HG03432 (cell line): Measurements from ENCODE around the gene ZDHHC11.
"Not testable (repeated sequence)": the region's sequence is repeated elsewhere in the genome, so short reads cannot be mapped to it uniquely, and the experiment has no call there.

Source experiments
- ATAC-seq: cut with Tn5 transposase; IDR thresholded peaks from one replicate; pipeline ENCODE4 v1.9.1; 2021; ENCODE audit warnings: mild to moderate bottlenecking, moderate library complexity; ENCODE audit not compliant: unreplicated experiment

Gene ZDHHC11

DNA sequence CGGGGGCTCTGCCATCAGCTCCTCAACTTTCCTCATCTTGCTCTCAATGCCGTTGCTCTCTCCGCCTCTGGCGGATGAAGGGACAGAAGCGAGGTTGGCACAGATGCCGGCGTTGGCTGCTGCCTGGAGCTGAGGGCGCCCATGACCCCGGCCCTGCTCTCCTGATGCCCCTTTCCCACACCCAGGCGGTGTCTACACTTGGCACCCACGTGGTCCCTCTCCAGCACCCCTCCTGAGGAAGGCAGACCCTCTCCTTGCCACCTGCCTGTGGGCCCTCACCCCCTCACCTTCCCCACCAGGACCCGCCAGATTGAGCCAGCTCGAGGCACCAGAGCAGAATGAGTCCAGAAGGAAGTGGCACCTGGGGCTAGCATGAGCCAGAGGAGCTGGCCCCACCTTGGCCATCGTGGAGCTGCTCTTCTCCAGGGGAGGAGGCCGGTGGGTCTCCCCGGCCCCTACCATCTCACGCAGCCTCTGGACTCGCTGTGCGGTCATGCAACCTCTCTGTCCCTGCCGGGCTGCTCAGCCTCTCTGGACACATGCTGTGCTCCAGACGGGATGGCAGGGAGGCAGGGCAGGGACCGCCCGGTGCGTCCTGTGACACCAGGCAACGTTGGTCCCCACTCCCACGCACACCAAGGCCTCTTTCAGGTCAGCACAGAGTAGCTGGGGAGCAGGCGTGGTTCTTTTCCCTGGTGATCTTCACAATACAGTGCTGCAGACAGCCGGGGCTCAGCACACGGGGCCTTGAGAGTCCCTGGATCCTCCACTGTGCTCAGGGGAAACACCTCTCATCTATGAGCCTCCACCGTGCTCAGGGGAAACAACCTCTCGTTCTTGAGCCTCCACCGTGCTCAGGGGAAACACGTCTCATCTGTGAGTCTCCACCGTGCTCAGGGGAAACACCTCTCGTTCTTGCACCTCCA lies 4.8 kb downstream of the ZDHHC11 start:
- not testable (repeated sequence) for ATAC-seq

DNA sequence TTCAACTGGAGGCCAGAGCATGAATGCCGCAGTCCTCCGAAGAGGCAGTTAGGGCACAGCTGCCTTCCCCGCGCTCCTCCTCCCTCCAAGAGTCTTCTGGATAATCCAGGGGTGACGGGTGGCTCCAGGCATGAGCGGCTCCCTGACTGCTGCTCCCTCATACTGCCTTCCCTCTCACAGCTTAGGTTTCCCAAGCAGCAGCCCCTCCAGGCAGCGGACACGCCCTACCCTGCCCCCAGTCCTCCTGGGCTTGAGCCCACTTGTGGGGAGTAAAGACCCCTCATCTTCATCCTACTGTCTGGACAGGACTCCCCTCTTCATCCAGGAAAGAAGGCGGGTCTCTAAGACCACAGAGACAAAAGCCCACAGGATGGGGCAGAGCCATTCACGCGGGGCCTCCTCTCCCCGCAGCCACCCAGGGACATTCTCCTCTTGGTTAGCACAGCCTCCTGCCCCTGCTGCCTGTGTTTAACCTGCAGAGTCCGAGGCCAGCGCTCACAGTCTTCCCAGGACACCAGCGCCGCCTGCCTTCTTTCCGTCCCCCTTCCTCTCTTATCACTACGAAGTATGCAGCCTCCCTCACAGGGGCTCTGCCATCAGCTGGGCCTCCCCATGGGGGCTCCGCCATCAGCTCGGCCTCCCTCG lies 5.6 kb downstream of the ZDHHC11 start:
- not testable (repeated sequence) for ATAC-seq

DNA sequence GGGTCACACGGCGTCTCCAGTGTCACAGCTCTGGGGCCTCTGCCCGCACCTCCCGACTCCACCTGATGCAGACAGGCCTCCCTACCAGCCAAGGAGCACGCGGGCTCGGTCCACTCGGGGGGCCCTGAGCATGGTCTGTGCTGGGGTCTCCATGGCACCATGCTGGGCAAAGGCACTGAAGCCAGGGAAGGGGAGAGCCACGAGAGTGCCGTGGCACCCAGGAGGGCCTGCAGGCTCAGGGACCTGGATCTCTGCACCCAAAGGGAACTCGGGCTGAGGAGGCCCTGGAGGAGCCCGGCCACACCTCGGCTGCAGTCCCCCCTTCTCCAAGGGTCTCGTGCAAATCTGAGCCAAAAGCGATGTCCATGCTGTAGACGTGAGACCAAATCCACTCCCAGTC lies 6.4 kb downstream of the ZDHHC11 start:
- not testable (repeated sequence) for ATAC-seq

DNA sequence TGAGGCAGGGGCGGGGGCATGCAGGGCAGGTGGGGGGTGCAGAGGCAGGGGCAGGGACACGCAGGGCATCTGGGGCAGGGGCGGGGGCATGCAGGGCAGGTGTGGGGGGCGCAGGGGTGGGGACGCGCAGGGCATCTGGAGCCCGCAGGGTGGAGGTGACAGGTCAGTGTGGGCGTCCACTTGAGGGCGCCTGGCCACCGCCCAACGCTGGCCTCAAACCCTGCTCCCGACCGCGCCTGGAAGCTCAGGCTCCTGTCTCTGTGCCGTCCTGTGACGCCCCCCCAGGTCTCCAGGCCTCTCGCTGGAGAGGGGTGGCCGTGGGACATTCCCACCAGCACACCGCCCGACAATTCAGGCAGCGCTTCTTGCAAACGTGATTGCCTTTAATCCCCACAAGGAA lies 6.9 kb downstream of the ZDHHC11 start:
- not testable (repeated sequence) for ATAC-seq

DNA sequence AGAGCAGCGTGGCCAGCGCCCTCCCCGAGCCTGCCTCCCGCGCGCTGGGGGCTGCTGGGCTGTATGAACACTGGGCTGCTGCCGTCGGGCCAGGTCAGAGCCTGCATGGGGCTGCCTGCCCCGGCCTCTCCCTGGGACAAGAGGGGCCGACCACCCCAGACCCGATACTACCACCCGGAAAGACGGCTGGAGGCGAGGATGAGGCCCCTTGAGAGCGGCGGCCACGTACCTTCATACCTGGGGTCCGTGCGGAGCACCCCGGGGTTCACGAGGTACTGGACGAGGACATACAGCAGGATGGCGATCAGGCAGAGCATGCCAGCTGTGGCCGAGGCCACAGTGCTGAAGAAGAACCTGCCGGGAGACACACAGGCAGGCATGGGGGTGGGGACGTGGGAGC lies 7.4 kb downstream of the ZDHHC11 start:
- not testable (repeated sequence) for ATAC-seq

DNA sequence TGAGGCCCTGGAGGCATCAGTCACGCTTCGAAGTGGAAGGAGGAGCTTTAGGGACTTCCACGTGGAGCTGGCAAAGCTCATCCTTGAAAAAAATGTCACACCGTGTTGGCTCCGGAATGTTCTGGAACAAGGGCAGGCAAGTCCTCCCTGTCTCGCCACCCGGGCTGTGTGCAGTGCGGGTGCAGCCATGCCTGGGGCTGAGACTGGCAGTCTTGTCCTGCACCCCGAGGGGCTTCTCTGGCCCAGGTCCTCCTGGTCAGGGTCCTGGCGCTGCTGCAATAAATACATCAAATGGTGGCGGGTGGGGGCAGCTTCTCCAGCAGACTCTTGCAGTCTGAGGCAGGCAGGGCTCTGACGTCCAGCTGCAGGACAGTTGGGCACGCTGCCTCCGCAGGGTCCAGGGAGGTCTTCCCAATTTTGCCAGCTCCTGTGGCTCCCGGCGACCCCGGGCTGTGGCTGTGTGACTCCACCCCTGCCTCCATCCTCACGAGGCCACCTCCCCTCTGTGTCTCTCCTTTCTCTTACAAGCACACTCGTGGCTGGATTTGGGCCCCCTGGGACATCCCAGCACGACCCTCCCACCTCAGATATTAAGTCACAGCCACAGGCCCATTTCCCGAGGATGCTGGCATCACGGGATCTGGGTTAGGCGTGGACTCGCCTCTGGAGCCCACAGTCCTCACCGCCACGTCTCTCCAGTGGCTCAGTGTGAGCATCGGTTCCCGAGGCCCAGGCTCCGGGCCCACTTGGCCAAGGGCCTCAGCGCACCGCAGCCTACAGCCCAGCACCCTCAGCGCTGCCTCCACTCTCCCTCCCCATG lies 8.2 kb downstream of the ZDHHC11 start:
- ATAC-seq, result not testable (repeated sequence)

DNA sequence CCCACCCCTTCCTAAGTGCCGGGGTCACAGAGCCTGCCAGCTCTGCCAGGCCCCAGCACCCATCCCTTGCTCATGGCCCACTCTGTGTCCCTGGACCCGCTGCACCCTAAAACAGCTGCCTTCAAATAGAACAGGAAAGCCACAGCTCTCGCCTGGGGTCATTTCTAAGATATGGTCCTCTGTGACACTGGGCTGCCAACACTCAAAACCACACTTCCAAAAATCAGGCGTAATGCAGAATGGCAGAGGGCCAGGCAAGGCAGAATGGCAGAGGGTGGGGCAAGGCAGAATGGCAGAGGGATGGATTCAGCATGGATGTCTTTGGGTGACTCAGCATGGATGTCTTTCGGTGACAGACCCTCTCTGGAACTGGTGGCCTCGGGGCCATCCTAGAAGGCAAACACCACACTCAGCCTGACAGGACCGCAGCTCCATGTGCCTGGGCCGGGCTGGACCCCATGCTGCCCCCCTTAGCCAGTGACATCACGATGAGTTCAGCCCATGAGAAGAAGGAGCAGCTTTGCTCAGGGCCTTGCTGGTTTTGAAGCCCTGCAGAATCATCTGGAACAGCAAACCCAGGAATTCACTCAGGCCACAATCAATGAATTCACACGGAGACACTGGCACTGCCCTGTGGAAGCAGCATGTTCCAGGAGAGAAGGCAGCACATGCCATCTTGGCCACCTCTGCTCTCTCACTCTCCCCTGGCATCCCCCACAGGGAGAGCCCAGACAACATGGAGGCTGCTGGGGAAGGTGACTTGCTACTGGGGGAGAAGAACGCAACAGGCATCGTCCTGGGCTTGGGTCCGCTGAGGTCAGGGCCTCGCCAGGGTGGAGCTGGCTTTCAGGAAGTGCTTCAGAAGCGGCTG lies 9.0 kb downstream of the ZDHHC11 start:
- not testable (repeated sequence) for ATAC-seq

DNA sequence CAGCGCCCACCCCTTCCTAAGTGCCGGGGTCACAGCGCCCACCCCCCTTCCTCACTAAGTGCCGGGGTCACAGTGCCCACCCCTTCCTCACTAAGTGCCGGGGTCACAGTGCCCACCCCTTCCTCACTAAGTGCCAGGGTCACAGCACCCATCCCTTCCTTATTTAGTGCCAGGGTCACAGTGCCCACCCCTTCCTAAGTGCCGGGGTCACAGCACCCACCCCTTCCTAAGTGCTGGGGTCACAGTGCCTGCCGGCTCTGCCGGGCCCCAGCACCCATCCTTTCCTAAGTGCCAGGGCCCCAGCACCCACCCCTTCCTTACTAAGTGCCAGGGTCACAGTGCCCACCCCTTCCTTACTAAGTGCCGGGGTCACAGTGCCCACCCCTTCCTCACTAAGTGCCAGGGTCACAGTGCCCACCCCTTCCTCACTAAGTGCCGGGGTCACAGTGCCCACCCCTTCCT lies 9.8 kb downstream of the ZDHHC11 start:
- ATAC-seq, result not testable (repeated sequence)

DNA sequence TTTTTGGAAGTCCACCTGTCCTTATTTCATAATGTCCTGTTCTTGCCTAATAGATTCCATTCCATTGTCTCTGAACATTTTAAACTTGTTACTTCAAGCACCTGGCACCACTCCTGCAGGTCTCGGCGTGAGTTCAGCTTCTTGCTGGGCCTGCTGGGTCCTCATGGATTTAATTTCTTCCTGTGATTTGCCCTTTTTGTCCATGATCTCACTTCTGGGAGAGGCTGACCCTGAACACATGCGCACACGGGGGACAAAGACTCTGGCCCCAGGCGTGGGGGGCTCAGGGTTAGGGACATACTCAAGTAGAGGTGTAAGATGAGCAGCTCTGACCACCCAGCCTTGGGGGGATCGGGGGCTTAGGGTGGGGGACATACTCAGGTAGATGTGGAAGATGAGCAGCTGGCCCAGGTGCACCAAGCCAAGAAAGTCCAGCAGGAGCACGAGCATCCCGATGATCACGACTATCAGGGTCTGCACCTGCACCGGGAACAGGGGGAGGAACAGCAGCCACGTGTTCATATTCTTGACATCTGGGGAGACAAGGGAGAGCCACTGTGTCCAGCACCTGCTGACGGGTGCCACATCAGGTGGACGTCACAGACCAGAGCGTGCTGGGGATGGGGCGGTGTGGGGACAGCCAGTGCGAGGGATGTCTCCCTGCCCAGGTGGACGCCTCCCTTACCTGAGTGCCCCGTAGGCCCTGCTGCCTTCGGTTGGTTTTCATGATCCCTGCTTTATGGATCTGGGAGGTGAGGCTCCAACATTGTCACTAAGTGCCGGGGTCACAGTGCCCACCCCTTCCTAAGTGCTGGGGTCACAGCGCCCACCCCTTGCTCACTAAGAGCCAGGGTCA lies 10.4 kb downstream of the ZDHHC11 start:
- not testable (repeated sequence) for ATAC-seq

DNA sequence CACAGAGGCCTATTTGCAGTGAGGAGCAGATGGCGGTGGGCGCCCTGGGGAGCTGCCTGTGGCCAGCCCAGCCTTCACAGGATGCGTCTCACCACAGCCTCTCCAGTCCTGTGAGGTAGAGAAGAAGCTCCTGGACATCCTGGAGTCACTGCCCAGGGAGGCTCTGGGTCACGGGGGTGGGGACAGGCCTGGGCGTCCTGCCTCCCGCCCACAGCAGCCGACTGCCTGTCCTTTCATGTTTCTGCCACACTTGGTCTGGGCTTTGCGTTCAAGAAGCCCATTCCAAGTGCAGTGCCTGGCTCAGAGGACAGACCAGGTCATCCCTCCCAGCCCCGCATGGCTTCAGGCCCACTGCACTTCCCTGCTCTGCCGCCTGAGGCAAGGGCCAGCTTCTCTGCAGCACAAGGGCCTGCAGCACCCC lies 12.3 kb downstream of the ZDHHC11 start:
- ATAC-seq, result not testable (repeated sequence)

DNA sequence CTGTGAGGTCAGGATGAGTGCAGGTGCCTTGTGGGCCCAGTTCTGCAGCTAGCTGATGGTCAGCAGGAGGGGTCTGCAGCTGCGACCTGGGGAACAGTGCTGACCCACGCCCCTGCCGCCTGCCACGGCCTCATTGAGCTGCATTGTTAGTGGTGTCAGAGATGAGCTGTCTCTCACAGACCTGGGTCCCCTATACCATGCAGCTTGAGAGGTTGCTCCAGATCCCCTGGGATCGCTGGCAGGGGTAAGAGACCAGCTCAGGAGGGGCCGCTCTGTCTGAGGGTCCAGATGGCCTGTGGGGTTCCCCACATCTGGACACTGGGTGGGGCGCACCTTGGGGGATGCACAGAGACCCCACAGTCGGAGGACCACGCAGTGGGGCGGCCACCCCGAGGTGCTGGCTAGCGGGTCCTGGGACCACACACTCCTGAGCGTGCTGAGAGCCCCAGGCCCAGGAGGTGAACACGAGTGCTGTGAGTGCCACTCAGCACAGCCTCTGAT lies 13.1 kb downstream of the ZDHHC11 start:
- not testable (repeated sequence) for ATAC-seq

DNA sequence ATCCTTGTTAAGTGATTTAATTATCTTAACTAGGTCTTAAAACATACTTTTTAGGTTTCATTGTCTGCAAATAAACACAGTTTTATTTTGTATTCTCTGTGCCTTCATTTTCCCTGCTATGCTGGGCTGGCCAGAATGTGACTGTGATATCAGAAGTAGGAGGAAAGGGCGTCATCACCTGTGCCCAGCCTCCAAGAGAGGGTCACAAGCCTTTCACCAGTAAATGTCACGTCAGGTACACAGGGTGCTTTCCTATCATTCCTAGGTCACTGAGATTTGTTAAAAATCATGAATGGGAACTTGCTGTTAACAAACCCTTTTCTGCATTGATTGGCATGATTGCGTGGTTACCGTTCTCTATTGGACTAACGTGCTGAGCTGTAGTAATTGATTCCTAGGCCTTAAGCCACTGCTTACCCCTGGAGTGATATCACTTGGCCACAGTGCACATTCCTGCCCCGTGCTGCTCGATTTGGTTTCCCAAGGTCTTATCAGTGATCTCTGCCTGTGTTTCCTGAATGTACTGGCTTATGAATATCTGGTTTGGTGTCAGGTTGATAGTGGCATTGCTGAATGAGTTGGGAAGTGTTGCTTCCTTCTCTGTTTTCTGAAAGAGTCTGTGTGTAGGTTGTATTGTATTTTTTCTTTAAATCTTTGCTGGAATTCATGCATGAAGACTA lies 14.7 kb downstream of the ZDHHC11 start:
- not testable (repeated sequence) for ATAC-seq

DNA sequence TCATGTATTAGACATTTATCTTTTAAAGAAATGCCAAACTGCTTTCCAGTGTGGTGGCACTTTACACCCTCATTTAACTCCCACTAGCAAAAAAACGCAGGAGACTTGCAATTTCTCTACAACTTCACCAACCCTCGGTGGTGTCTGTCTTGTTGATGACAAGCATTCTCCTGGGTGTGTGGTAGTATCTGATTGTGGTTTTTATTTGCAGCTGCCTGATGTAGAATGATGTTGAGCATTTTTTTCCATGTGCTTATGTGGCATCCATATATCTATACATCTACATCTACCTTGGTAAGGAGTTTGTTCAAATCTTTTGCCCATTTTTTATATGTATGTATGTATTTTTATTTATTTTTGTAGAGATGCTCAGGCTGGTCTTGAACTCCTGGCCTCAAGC lies 16.8 kb downstream of the ZDHHC11 start:
- ATAC-seq, result not testable (repeated sequence)

DNA sequence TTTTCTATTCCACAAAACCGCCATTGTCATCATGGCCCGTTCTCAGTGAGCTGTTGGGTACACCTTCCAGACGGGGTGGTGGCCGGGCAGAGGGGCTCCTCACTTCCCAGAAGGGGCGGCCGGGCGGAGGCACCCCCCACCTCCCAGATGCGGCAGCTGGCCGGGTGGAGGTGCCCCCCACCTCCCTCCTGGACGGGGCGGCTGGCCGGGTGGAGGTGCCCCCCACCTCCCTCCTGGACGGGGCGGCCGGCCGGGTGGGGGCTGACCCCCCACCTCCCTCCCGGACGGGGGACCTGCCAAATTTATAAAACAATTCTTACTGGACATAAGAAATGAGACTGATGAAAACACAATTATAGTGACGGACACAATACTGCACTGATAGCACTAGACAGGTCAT lies 22.6 kb downstream of the ZDHHC11 start:
- not testable (repeated sequence) for ATAC-seq

DNA sequence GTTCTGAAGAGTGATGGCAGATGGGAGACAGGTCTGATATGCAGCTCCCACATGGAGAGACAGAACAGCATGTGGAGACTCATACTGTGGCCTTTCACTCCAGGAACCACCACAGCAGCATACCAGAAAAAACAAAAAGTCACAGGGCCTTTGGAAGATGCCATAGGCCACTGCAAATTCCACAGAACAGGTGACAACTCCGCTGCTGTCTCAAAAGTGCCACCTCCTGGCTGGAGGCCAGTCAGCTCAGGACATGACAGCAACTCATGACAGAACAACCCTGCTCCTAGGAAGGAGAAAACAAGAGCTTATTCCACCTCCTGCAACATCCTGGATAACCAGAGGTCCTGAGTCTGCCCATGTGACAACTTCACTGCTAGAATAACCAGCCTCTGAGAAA lies 25.2 kb downstream of the ZDHHC11 start:
- ATAC-seq, result not testable (repeated sequence)

DNA sequence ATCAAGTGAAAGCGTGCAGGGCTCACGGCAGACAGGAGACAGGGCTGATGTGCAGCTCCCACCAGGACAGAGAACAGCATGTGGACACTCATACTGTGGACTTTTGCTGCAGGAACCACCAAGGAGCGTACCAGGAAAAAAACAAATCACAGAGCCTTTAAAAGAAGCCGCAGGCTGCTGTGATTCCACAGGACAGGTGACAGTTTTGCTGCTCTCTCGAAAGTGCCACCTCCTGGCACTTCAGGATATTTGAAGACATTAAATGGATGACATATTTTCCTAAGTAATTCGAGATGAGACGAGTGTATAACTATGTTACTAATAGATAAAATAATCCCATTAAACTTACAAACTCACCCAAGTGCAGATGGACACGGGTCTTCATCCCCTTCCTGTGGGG lies 29.3 kb downstream of the ZDHHC11 start:
- ATAC-seq, result no peak

DNA sequence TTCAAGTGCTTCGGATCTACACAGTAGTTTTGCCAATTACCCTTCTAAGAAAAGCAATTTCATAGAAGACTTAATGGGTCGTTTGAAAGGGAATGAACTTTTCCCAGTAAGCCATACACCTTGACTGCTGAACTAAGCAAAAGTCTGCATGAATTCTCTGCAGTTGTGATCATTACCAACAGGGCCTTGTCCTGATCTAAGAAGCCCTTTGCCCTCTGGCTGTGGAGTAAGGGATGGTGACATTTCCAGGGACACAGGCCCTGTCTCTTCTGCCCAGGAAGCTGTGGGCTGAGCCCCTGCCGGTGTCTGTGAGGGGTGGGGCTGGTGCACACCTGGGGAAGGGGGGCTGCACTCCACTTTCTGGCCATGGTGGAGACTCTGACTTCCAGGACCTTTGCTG lies 30.5 kb downstream of the ZDHHC11 start:
- no peak for ATAC-seq

DNA sequence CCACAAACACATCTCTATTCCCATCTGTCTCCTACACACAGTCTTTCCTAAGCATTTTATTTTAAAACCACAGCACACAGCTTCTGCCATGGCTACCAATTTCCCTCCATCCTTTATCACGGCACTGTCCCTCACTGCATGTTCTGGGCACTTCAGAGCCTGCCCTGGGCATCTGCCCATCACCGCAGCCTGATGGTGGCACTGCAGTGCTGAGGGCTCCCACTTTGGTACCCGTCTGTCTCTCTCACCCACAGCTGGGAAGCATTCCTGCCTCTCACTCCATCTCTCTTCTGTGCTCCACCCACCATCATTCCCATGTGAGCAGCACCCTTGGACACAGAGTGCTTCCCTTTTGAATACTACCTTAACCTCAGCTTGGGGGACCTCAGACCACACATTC lies 31.7 kb downstream of the ZDHHC11 start:
- ATAC-seq, result no peak
